ENCODE data around the gene ACBD7. TPM values are rescaled to one million over a fixed set of nuclear protein-coding genes. Genes with fewer than 3 reads are reported as not detected.

The ACBD7 gene
- total RNA-seq, 2 donors from 2014 or later, result not detected

DNA sequence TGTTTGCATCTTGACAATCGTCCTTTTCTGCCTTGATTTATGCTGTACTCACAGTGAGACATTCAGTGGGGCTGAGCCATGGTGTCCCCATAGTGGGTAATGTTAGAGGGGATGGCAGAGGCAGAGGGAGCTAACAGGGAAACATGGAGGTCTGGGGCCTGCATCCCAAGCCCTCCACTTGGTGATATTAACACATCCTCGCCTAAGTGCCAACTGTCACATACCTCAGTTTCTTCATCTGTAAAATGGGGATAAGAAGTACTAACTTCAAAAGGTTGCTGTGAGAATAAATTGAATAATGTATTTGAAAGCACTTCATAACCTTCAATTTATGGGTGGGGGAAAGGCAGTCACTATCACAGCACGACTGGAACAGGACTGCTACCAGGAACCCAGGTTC is 36.3 kb upstream of the ACBD7 start:
- intact Hi-C loops (cut with DNase I), result no loop called here
- no peaks in the 10 kb centered on the region for H3K4me1 ChIP-seq
- 84 to 86% methylated on average over 3 of the region's 3 CpGs for WGBS, 2 donors
- H3K27ac ChIP-seq, result no peak overlapping the region
- TF ChIP-seq, protein P1, sequence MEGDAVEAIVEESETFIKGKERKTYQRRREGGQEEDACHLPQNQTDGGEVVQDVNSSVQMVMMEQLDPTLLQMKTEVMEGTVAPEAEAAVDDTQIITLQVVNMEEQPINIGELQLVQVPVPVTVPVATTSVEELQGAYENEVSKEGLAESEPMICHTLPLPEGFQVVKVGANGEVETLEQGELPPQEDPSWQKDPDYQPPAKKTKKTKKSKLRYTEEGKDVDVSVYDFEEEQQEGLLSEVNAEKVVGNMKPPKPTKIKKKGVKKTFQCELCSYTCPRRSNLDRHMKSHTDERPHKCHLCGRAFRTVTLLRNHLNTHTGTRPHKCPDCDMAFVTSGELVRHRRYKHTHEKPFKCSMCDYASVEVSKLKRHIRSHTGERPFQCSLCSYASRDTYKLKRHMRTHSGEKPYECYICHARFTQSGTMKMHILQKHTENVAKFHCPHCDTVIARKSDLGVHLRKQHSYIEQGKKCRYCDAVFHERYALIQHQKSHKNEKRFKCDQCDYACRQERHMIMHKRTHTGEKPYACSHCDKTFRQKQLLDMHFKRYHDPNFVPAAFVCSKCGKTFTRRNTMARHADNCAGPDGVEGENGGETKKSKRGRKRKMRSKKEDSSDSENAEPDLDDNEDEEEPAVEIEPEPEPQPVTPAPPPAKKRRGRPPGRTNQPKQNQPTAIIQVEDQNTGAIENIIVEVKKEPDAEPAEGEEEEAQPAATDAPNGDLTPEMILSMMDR (IDR thresholded peaks at IDR 0.05), result no peak
- no peak for TF ChIP-seq POLR2A (IDR thresholded peaks at IDR 0.05)
- ATAC-seq, result no peak
- no peaks in the 10 kb centered on the region for H3K9me3 ChIP-seq
- no peak for DNase-seq
- no peaks in the 10 kb centered on the region for H3K36me3 ChIP-seq (replicated peaks in 1 of 2; ENCODE audit: insufficient read depth in 1 of 2, low read depth in 2 of 2)
- no peaks in the 10 kb centered on the region for H3K27me3 ChIP-seq
- H3K4me3 ChIP-seq, result no peak overlapping the region

DNA sequence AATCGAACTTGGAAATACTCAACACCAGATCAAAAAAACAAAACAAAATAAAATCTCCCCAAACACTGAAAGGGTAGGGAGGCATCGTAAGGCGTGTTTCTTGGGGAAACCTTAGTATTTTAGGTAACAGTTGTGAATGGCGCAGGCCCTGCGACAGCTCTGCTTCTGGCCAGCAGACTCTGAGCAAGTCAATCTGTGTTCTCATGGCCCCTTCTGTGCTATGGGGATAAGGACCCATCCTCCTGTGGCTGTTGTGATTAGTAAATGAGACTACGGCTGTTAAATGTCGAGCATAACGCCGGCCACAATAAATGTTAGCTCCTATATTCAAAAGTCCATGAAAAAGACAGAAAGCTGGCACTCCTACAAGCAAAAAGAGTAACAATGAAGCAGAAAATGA is 35.6 kb upstream of the ACBD7 start:
- H3K4me1 ChIP-seq, result no peaks in the 10 kb centered on the region
- no peaks in the 10 kb centered on the region for H3K36me3 ChIP-seq (replicated peaks in 1 of 2; ENCODE audit: insufficient read depth in 1 of 2, low read depth in 2 of 2)
- H3K4me3 ChIP-seq, result no peak overlapping the region
- no peak overlapping the region for H3K27ac ChIP-seq
- intact Hi-C loops (cut with DNase I), result no loop called here
- H3K9me3 ChIP-seq, result no peaks in the 10 kb centered on the region
- 94 to 95% methylated on average over 9 of the region's 9 CpGs for WGBS, 2 donors
- ATAC-seq (no peak), DNase-seq (no peak)
- no peaks in the 10 kb centered on the region for H3K27me3 ChIP-seq
- TF ChIP-seq POLR2A (IDR thresholded peaks at IDR 0.05), result no peak
- TF ChIP-seq, protein P1 (IDR thresholded peaks at IDR 0.05), result no peak

DNA sequence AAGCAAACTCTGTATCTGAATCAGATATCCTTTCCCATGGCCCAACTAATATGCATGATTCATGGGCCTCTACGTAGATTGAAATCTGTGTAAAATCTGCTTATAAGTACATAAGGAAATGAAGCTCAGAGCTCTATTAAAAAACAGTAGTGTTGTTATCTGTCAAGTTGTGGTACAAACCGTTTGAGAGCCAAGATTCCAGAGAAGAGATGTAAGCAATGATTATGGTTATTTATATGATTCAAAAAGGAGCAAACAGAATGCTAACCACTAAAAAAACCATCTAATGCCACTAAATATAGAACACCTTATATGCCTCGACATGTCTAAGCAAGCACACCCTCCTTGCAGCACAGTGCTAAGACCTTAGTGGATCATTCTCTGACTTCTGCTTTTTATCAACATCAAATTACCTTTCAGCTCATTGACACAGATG is 35.2 kb upstream of the ACBD7 start:
- peaks cover 0 to under 1% of the 10 kb centered on the region in 2 donors for H3K36me3 ChIP-seq (replicated peaks in 1 of 2; ENCODE audit: insufficient read depth in 1 of 2, low read depth in 2 of 2)
- no peak for ATAC-seq

DNA sequence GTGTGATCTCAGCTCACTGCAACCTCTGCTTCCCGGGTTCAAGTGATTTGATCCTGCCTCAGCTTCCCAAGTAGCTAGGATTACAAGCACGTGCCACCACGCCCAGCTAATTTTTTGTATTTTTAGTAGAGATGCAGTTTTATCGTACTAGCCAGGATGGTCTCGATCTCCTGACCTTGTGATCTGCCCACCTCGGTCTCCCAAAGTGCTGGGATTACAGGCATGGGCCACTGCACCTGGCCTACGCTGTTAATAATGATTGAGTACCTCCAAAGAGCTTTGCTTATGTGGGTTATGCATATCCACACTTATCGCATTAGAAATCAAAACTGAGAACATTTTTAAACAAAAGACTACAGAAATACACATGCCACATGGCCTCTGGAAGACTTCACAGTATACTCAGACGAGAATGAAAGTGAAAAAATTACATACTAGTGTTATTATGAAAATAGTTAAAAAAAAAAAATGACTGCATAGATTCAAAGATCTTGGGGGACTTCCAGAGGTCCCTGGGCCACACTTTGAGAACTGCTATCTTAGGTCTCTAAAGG is 34.0 kb upstream of the ACBD7 start:
- no peak overlapping the region for H3K27ac ChIP-seq
- no peaks in the 10 kb centered on the region for H3K4me1 ChIP-seq
- no peak overlapping the region for H3K4me3 ChIP-seq
- intact Hi-C loops (cut with DNase I), result no loop called here
- DNase-seq (no peak), ATAC-seq (no peak)
- H3K36me3 ChIP-seq (replicated peaks in 1 of 2; ENCODE audit: insufficient read depth in 1 of 2, low read depth in 2 of 2), result peaks cover 0 to 3% of the 10 kb centered on the region in 2 donors
- no peaks in the 10 kb centered on the region for H3K9me3 ChIP-seq
- TF ChIP-seq, protein P1 (IDR thresholded peaks at IDR 0.05), result no peak
- no peak for TF ChIP-seq POLR2A (IDR thresholded peaks at IDR 0.05)
- H3K27me3 ChIP-seq, result no peaks in the 10 kb centered on the region
- 90 to 95% methylated on average over 8 to 9 of the region's 9 CpGs for WGBS, 2 donors

More for the DNA sequence above, 35.2 kb upstream of the ACBD7 start:
- H3K27me3 ChIP-seq, result no peaks in the 10 kb centered on the region
- DNase-seq, result no peak
- 64 to 65% methylated on average over 3 of the region's 3 CpGs for WGBS, 2 donors
- intact Hi-C loops (cut with DNase I), result no loop called here
- H3K4me1 ChIP-seq, result no peaks in the 10 kb centered on the region
- TF ChIP-seq, protein P1 (IDR thresholded peaks at IDR 0.05), result no peak
- TF ChIP-seq POLR2A (IDR thresholded peaks at IDR 0.05), result no peak
- no peaks in the 10 kb centered on the region for H3K9me3 ChIP-seq
- no peak overlapping the region for H3K27ac ChIP-seq
- no peak overlapping the region for H3K4me3 ChIP-seq

DNA sequence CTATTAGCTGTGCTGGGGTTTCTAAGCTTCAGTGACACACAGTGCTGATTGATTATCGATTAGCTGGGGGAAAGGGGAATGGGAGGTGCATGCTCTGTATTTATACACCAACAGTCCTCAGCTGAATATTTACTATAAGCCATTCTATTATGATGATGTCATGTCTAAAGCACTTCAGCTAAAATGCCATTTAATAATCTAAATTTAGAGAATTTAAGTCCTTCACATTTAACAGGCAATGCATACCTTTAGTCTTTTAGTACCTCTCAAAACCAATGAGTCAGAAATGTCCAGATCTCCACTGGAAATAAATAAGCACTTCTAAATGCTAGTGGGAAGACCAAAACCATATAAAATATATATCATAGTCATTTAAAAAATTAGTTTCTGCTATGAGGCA is 33.1 kb upstream of the ACBD7 start:
- no peak for DNase-seq
- 100% methylated on average over 1 of the region's 1 CpG for WGBS, 2 donors
- TF ChIP-seq POLR2A (IDR thresholded peaks at IDR 0.05), result no peak
- TF ChIP-seq, protein P1 (IDR thresholded peaks at IDR 0.05), result no peak
- H3K36me3 ChIP-seq (replicated peaks in 1 of 2; ENCODE audit: insufficient read depth in 1 of 2, low read depth in 2 of 2), result peaks cover 0 to 3% of the 10 kb centered on the region in 2 donors
- intact Hi-C loops (cut with DNase I), result no loop called here
- no peaks in the 10 kb centered on the region for H3K4me1 ChIP-seq
- H3K9me3 ChIP-seq, result no peaks in the 10 kb centered on the region
- H3K27ac ChIP-seq, result no peak overlapping the region
- no peaks in the 10 kb centered on the region for H3K27me3 ChIP-seq
- H3K4me3 ChIP-seq, result no peak overlapping the region
- ATAC-seq, result no peak
